Activated CD8-positive, alpha-beta memory T cell treated with anti-CD3 and anti-CD28 coated beads, Interleukin-2, amount 50 U/mL, for 24 hours (primary cell): ENCODE data around the gene PIP5K1A.

Experiments
- DNase-seq: peaks from one replicate; pipeline ENCODE4 v3.0.0-alpha.2; 2020; ENCODE audit errors: extremely low read depth

Gene PIP5K1A

DNA sequence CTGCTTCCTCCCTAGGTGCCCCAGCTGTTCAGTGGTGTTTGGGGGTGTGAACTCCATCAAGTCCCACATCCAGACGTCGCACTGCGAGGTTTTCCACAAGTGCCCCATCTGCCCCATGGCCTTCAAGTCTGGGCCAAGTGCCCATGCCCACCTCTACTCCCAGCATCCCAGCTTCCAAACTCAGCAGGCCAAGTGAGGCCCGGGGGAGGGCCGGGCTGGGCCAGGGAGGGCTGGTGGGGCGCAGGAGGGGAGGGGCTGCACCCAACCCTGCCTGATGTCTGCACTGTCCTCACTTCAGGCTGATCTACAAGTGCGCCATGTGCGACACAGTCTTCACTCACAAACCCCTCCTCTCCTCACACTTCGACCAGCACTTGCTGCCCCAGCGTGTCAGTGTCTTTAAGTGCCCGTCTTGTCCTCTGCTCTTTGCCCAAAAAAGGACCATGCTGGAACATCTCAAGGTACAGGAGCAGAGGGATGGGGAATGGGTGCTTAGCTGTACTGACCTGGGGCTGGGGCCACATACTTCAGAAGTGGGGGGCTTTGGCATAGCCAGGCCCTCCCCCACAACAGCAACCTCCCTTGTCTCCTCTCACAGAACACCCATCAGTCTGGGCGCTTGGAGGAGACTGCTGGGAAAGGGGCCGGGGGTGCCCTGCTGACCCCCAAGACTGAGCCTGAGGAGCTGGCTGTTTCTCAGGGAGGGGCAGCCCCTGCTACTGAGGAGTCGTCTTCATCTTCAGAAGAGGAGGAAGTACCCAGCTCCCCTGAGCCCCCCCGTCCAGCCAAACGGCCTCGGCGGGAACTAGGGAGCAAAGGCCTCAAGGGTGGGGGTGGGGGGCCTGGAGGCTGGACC lies 91.0 kb downstream of the PIP5K1A start:
- no peak for DNase-seq

DNA sequence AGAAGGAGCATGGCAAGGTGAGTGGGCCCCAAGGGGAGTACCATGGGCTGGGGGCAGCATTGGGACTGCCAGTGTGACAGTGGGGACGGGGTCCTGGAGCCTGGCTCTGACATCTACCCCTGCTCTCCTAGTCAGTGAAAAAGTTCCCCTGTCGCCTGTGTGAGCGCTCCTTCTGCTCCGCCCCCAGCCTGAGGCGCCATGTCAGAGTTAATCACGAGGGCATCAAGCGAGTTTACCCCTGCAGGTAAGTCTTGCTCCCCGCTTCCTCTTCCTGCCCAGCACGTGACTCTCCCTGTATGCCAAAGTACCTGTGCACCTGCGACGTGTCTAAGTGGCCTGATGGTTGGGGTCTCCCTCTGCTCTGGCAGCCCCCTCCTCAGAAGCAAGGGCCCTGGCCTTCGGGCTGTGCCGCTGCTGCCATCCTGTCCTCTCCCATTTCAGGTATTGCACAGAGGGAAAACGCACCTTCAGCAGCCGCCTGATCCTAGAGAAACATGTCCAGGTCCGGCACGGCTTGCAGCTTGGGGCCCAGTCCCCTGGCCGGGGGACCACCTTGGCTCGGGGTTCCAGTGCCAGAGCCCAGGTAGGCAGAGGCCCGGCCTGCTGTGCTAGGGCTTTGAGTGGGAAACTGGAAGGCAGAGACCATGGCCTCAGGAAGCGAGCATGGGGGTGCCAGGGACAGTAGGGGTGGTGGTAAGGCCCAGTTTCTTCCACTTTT lies 91.8 kb downstream of the PIP5K1A start:
- no peak for DNase-seq

DNA sequence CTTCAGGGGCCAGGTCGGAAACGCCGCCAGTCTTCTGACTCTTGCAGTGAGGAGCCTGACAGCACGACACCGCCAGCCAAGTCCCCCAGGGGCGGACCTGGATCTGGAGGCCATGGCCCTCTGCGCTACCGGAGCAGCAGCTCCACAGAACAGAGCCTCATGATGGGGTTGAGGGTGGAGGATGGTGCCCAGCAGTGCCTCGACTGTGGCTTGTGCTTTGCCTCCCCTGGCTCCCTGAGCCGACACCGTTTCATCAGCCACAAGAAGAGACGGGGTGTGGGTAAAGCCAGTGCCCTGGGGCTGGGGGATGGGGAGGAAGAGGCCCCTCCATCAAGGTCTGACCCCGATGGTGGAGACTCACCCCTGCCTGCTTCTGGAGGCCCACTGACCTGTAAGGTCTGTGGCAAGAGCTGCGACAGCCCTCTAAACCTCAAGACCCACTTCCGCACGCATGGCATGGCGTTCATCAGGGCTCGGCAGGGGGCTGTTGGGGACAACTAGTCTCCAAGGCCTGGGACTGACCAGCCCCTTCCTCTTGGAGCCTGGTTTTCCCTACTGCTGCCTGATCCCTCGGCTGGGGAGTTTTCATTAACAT lies 92.5 kb downstream of the PIP5K1A start:
- DNase-seq: no peak

DNA sequence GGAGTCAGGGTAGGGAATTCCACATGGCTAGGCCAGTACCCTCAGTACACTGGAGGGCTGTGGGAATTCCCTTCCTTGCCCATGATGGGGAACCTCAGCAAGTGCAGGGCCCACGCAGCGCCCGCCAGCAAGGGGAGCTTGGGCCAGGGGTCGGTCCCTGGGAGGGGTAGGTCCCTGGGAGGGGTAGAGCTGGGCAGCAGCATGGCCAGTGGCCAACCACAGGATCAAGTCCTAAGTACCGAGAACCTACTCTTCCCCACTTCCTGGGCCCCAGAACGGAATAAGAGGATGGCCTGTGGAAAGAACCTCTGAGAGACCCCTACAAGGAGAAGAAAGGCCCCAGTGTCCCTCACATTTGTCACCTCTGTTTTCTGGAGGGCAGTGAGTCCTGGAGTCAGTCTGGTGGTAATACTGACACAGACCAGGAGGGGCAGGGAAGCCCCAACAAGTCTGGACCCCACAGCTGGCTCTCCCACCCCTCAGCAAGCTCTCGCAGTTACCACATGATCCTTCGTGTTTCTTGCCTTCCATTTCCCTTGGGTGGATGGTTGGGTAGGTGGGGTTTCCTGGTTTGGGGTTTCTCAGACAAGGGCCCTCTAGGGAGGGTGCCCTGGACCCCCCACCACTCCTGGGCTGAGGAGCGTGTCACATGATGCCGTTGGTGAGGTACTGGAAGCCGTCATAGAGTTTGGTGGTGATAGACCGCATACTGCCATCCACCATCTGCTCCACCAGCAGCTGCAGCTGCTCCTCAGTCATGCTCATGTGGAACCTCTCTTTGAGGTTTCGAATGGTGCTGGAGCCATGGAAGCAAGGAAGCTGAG lies 94.1 kb downstream of the PIP5K1A start:
- no peak for DNase-seq

DNA sequence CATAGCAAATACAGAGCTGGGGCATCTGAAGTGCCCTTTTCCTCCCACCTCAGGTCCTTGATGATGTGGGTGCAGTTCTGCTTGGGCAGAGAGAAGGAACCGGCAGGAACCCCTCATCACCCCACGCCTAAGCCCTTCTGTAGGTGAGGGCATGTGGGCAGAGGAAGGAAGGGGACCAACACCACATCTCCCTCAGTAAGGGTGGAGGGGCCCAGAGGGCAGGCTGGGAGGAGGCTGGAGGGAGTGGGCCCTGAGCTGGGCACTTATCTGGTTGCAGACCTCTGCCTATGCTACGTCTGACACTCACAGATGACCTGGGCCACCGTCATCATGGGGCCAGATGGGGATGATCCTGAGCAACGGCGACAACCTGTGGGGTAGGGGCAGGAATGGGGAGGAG lies 94.7 kb downstream of the PIP5K1A start:
- DNase-seq: no peak

DNA sequence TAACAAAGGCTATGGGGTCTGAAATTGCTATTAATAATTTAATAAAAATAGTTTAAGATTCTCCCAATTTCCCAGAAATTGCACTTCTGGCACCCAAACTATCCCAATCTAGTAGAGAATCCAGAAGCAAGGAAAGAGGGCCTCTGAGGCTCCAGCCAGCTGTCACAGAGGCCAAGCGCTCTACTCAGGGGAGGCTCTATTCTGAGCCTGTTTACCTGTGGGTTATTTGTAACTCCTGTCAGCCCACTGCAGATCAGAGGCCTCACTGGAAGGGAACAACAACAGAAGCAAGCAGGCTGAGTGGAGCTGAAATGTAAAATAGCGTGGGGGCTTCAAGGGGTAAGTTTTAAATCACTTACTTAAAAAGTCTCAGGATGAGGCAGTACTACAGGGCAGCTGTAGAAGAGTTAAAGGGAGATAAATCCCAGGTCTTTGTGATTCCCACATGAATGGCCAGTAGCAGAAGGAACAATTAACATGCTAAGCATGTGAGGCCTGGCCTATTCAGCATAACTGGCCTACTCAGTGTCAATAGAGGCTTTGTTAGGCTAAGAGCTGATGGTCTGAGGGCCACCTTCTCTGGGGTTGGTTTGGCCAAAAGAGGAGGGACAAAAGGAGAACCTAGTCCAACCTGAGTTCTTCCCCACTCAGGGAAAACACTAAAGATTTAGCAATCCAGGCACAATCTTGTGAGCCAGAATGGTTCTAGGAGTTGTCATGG lies 96.5 kb downstream of the PIP5K1A start:
- no peak for DNase-seq
